Suppressor macrophage treated with lipopolysaccharide for 1 hour (primary cell): ENCODE results near the gene PRF1.
A peak's percentile ranks its signal among the peaks of the same experiment; 100 is the strongest.
"Not testable (repeated sequence)": the region's sequence is repeated elsewhere in the genome, so short reads cannot be mapped to it uniquely, and the experiment has no call there.

Experiments used
- DNase-seq, 3 donors: peaks; one replicate each; pipeline ENCODE4 v3.0.0-alpha.2; 2020 to 2022

The PRF1 gene

DNA sequence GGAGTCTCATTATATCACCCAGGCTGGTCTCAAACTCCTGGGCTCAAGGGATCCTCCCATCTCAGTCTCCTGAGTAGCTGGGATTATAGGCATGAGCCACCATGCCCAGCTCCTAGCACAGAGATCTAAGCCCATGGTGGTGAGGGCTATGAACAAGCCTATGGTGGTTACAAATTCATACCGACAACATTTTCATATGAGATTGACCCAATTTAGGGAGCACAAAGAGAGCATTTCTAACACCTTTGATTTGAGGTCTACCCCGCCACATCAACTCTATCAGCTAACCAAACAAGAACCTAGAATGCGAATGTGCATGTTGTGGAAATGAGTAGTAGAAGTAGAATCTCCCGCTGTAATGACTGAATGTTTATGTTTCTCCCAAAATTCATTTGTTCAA, 14.2 kb upstream of the PRF1 start:
- DNase-seq = no peak

DNA sequence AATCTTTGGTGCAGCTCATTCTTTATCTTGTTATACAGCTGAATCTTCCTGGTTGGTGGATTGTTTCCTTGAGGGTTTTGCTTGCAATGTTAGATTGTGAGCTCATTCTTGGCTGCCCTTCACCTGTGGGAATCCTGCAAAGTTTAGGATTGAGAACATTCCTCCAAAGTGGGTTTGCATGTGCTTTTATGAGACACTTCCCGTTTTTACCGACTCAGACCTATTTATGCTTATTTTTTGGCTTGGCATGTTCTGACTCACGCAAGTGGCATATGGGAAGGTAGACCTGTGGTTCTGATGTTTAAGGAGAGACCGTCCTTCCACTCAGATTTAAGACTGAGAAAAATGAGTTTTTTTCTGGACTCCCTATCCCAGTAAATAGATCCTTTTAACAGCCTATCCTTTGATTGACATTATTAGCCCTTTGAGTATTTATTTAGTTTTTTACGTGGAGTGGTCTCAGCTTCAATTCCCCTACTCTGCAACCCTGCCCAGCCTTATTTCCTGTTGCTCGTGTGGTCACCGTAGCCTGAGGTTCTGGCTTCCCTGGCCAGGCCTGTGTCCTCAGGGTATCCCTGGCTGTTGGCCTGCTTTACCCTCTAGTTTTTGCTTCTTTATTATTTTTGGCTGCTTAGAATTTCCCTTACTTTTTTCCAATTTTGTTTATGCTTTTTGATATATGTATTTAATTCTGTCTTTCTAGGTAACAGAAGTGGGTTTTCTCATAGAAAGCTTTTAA, 13.4 kb upstream of the PRF1 start:
- peak; percentile 8 to 47 (median 23) for DNase-seq

GRCh38 chr10:70615211-70615610, 12.7 kb upstream of the PRF1 start:
- no peak for DNase-seq

GRCh38 chr10:70614364-70614763, 11.8 kb upstream of the PRF1 start:
- DNase-seq = not testable (repeated sequence)

- no peak for DNase-seq
Measured at GRCh38 chr10:70613941-70614340, 11.4 kb upstream of the PRF1 start.

GRCh38 chr10:70607936-70608335, 5.4 kb upstream of the PRF1 start:
- no peak for DNase-seq

DNA sequence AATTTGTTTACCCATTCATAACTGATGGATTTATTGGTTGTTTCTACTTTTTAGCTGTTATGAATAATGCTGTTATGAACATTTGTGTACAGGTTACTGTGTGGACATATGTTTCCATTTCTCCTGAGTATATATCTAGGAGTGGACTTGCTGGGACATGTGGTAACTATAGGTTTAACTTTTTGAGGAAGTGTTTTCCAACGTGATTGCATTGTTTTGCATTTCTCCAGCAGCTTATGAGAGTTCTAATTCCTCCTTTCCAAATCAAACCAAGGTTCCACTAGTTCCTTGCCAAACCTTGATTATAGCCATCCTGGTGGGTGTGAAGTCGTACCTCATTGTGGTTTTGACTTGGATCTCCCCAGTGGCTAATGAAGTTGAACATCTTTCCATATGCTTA, 2.6 kb upstream of the PRF1 start:
- DNase-seq = peak in 2 of 3 donors; percentile 36 to 37

- no peak for DNase-seq
Measured at GRCh38 chr10:70604106-70604505, 1.6 kb upstream of the PRF1 start.

DNA sequence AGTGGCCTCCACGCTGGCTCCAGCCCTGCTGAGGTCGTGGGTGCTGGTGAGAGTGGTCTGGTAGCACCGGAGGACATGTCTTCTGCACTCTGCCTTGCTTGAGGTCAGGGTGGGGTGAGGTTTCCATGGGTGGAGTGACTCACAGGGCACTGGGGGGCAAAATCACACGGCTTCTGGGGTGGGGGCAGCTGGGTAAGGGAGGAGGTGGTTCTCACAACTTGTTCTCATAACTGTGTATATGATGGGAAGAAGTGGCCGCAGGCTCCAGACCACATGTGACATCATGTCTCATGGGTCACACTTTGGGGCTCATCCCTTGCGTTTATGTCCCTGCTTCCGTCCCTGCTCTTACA, 884 bp upstream of the PRF1 start:
- no peak for DNase-seq

GRCh38 chr10:70601746-70602145, 795 bp downstream of the PRF1 start:
- no peak for DNase-seq

DNA sequence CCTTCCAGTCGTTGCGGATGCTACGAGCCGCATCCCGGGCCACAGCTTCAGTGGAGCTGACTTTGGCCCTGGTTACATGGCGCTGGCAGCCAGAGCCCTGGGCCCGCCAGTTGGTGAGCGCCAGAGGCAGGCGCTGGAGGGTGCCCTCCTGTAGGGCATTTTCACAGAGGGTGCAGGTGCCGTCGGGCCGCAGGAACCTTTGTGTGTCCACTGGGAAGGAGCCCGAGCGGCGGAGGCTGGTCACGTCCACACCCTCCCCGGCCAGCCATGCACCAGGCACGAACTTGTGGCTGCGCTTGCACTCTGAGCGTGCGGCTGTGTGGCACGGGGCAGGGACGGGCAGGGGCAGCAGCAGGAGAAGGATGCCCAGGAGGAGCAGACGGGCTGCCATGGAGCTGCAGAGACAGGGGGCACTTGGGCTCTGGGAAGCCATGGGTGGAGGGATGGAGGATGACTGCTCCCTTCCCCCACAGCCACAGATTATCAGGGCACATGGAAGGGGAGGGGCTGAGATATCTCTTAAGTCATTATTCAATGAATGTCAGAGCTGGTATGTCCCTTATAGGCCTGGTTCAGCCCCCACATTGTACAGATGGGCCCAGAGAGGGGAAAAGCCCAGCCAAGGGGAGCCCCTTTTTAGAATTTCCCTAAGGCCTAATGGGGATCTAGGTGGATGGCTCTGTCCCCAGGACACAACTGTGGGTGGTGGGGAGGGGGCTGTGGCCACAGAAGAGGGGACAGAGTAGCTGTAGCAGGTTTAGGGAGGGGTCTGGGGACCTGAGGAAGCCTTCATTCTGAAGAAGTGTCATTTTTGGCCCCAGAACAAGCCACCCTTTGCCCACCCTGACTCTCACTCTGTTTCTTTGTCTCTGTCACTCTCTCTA, 1.8 kb downstream of the PRF1 start:
- DNase-seq = no peak

- DNase-seq = no peak
Measured at GRCh38 chr10:70599791-70600190, 2.8 kb downstream of the PRF1 start.

GRCh38 chr10:70599319-70599718, 3.2 kb downstream of the PRF1 start:
- no peak for DNase-seq

DNA sequence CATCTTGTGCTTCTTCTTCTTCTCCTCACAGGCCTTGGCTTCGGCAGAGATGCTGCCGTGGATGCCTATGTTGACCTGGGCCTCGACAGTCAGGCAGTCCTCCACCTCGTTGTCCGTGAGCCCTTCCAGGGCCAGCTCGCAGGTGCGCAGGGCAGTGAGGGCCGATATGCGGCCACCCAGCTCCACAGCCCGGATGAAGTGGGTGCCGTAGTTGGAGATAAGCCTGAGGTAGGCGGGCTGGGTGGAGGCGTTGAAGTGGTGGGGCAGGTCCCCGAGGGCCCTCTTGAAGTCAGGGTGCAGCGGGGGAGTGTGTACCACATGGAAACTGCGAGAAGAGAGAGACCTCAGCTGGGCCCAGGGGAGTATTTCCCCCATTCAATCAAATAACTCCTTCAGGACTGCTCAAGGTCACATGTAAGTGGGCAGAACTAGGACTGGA, 3.7 kb downstream of the PRF1 start:
- DNase-seq = no peak

- no peak for DNase-seq
Measured at GRCh38 chr10:70597856-70598815, 4.4 kb downstream of the PRF1 start.

DNA sequence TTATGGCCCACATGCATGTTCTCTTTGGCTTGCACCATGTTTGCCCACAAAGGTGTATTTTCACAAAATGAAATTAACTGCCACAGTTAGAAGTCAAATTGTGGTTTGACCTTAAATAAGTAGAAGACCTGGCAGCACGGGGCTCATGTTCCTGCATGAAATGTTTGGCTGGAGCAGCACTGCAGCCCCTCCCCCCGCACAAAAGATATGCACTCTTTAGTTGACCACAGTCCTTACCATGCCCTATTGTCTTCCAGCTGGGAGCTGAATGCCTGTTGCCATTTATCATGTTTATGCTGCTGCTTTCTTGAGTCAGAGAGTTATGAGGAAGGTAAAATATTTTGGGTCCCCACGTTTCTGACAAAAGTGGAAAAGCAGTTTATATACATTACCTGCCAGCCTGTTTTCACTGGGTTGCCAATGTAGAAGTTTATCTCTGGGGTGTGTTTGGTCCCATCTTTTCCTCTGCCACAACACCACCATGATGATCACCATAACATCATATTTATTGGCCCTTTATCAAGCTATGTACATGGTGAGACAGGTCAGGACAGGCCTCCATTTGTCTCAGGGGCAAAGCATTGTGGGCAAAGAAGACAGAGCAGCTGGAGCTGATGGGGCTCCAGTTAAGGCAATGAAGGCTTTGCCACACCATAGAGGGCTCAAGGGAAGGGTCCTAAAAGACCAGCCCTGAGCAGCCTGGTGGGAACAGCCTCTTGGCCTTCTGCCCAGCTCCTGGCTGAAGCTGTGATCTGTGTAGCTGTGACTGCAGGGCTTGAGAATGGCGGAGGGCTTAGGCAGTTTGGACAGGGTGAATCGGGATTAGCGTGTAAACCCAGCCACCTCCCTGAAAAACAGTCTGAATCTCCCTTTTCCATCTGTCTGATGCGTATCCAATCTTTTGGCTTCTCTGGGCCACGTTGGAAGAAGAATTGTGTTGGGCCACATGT, 5.4 kb downstream of the PRF1 start:
- no peak for DNase-seq

DNA sequence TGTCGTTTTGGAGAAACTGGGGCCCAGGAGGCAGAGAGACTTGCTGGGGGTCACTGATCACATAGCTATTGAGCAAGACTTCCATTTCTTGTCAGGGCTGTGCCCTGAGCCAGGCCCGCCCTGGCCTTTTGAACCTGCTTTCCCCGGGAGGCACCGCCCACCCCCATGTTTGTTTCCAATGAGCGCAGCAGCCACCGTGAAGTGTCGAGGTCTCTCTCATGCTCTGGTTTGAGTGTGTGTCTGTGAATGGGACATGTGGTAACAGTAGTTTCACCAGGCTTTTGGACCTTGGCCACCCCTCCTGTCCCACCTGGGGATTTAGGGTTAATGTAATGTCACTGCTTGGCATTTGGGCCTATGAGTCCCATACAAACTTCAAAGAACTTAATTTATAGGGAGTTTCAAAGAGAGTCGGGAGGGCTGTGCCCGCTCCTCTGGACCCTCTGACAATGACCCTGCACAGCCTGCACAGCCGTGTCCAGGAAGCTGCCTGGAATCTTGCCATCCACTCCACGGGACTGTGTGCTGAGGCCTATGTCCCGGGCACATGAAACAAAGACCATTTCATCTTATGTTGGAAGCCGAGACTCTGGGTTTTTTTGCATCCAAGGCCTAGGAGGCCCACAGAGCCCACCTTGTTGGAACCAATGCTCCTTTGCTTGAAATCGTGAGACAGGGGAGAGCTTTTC, 6.3 kb downstream of the PRF1 start:
- DNase-seq = no peak

DNA sequence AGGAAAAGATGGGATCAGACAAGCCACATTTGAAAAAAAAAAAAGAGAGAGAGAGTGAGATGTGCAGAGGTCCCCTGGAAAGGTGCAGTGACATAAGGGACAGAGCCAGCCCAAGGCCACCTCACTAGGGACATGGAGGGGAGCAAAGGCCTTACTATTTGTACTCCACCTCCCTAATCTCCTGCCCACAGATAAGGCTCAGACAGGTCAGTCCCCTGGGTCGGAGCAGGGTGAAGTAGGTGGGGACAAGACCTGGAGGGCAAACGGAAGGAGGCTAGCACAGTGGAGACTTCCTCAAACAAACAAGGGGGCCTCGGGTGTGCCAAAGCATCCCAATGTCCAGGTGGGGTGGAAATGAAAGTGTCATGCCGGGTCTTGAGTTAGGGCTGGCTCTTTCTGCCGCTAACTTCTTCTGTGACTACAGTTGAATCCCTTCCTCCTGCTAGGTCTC, 7.0 kb downstream of the PRF1 start:
- DNase-seq = no peak

GRCh38 chr10:70594161-70594560, 8.4 kb downstream of the PRF1 start:
- no peak for DNase-seq

DNA sequence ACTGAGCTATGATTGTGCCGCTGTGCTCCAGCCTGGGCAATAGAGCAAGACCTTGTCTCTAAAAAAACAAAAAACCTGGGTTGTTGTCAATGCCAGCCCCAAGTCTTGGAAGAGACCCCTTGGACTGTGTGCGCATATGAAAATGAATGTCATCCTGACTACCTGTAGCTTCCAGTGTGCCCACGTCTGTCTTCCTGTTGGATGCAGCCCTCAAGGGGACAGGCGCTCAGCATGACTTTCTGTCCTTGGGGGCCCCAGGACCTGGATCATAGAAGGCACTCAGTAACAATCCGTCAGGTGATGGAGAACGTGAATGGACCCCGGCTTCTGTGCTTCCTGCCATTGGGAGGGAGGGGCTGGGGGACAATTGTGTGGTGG, 9.0 kb downstream of the PRF1 start:
- no peak for DNase-seq
